CD8-positive, alpha-beta memory T cell (primary cell): ENCODE data around the gene KLF3. TPM values are rescaled to one million over a fixed set of nuclear protein-coding genes. Genes with fewer than 3 reads are reported as not detected.

ENCODE experiments used
- CTCF ChIA-PET: fragments of 350-600 bp; sonication (Branson Sonifier 250); formaldehyde crosslinking; loops from one replicate; lab custom pipeline; 2021; ENCODE audit warnings: antibody characterized with exemption; lab: Charles Lee
- POLR2A ChIA-PET: fragments of 350-600 bp; sonication (Branson Sonifier 250); formaldehyde crosslinking; loops from one replicate; lab custom pipeline; 2021; ENCODE audit warnings: antibody characterized with exemption; lab: Charles Lee
- DNase-seq, 5 donors: peaks; one replicate each; pipeline versions ENCODE4 v3.0.0 to v3.0.0-alpha.2; 2020 to 2022; ENCODE audit warnings: mixed read lengths in 1 of 5
- H3K27ac ChIP-seq: one replicate; pipeline ENCODE4 v1.7.0; 2013; ENCODE audit warnings: low read depth, mild to moderate bottlenecking, low read length, moderate library complexity
- H3K27me3 ChIP-seq: 2 replicates; pipeline ENCODE4 v1.7.0; 2013; ENCODE audit warnings: low read length, mild to moderate bottlenecking; ENCODE audit not compliant: insufficient read depth, poor library complexity, severe bottlenecking
- H3K36me3 ChIP-seq: 2 replicates; pipeline ENCODE4 v1.7.0; 2013; ENCODE audit warnings: mild to moderate bottlenecking, low read length, moderate library complexity; ENCODE audit not compliant: insufficient read depth
- H3K4me1 ChIP-seq: 2 replicates; pipeline ENCODE4 v1.7.0; 2013; ENCODE audit warnings: mild to moderate bottlenecking, low read length, moderate library complexity; ENCODE audit not compliant: insufficient read depth
- H3K4me3 ChIP-seq: 2 replicates; pipeline ENCODE4 v1.7.0; 2013; ENCODE audit warnings: mild to moderate bottlenecking, low read length
- H3K9me3 ChIP-seq: 2 replicates; pipeline ENCODE4 v1.7.0; 2013; ENCODE audit warnings: mild to moderate bottlenecking, low read length
- H3K27ac Mint-ChIP-seq, 8 donors: one replicate each; pipeline ENCODE4 v1.8.0; 2020 to 2021; ENCODE audit warnings: mixed read lengths in 8 of 8, mild to moderate bottlenecking in 6 of 8, inconsistent platforms in 3 of 8, moderate library complexity in 3 of 8
- H3K27me3 Mint-ChIP-seq, 2 donors: one replicate each; pipeline ENCODE4 v1.8.0; 2020 to 2021; ENCODE audit warnings: mixed read lengths in 2 of 2, mild to moderate bottlenecking in 1 of 2, moderate library complexity in 1 of 2
- H3K36me3 Mint-ChIP-seq, 3 donors: one replicate each; pipeline ENCODE4 v1.8.0; 2020 to 2021; ENCODE audit warnings: mixed read lengths in 3 of 3, inconsistent platforms in 1 of 3, mild to moderate bottlenecking in 1 of 3
- H3K4me1 Mint-ChIP-seq, 3 donors: one replicate each; pipeline ENCODE4 v1.8.0; 2020 to 2021; ENCODE audit warnings: mixed read lengths in 3 of 3, inconsistent platforms in 1 of 3, mild to moderate bottlenecking in 1 of 3
- H3K4me3 Mint-ChIP-seq, 7 donors: one replicate each; pipeline ENCODE4 v1.8.0; 2020 to 2021; ENCODE audit warnings: mixed read lengths in 7 of 7, mild to moderate bottlenecking in 6 of 7, moderate library complexity in 4 of 7, inconsistent platforms in 2 of 7
- H3K9me3 Mint-ChIP-seq, 5 donors: one replicate each; pipeline ENCODE4 v1.8.0; 2020 to 2022; ENCODE audit warnings: mixed read lengths in 5 of 5, mild to moderate bottlenecking in 3 of 5, moderate library complexity in 2 of 5, inconsistent platforms in 1 of 5
- polyA plus RNA-seq: library from polyadenylated mRNA; unstranded; fragments of 300-500 nt; fragmentation: Illumina TruSeq; gene quantifications from one replicate; pipeline ENCODE4 v1.2.3, GENCODE V29; 2021
- total RNA-seq, 2 experiments: library from RNA; stranded (reverse); gene quantifications; one replicate each; pipeline ENCODE4 v1.2.3, GENCODE V29; 2021

Gene KLF3
- total and polyA plus RNA-seq, 3 experiments from 2014 or later = 15.2 to 72.9 (median 17.1) TPM

- H3K27ac ChIP-seq = peak overlapping the region; percentile 79
- peak overlapping the region; percentile 84 to 100 (median 99) for H3K27ac Mint-ChIP-seq
- H3K4me3 Mint-ChIP-seq = peak overlapping the region; percentile 84 to 100 (median 96)
- peak overlapping the region; percentile 67 for H3K4me3 ChIP-seq
- peaks cover 59% of the 10 kb centered on the region for H3K4me1 ChIP-seq
- no peaks in the 10 kb centered on the region for H3K9me3 ChIP-seq
- H3K4me1 Mint-ChIP-seq = peaks cover 63 to 77% (median 71%) of the 10 kb centered on the region in 3 donors
- peaks cover 3 to 36% (median 3%) of the 10 kb centered on the region in 3 donors for H3K36me3 Mint-ChIP-seq
- ChIA-PET CTCF (interaction anchor here (0.7 to 5.9 kb wide), 6 partner anchors 9 to 486 kb away, joined by 3 to 45 read pairs (median 4); no protein-coding TSS in a partner anchor), POLR2A (interaction anchor here (0.7 to 1.7 kb wide), 6 partner anchors 9 to 347 kb away, joined by 3 to 11 read pairs (median 3); no protein-coding TSS in a partner anchor)
- no peaks in the 10 kb centered on the region for H3K27me3 ChIP-seq
- no peaks in the 10 kb centered on the region for H3K36me3 ChIP-seq
- no peaks in the 10 kb centered on the region for H3K27me3 Mint-ChIP-seq
- DNase-seq = peak in 1 of 5 donors; percentile 71
- H3K9me3 Mint-ChIP-seq = no peaks in the 10 kb centered on the region
Observed at GRCh38 chr4:38665551-38666411, 1.8 kb downstream of the KLF3 start.

GRCh38 chr4:38666766-38667084 lies 2.7 kb downstream of the KLF3 start:
- CTCF ChIA-PET = interaction anchor here (0.9 to 5.9 kb wide), 8 partner anchors 8 to 487 kb away, joined by 3 to 45 read pairs (median 6); no protein-coding TSS in a partner anchor
- Mint-ChIP-seq H3K4me3 (peak overlapping the region; percentile 84 to 100 (median 96)), H3K9me3 (no peaks in the 10 kb centered on the region), H3K27me3 (no peaks in the 10 kb centered on the region), H3K27ac (peak overlapping the region; percentile 84 to 100 (median 98)), H3K36me3 (peaks cover 2 to 43% (median 3%) of the 10 kb centered on the region in 3 donors), H3K4me1 (peaks cover 65 to 77% (median 71%) of the 10 kb centered on the region in 3 donors)
- peak overlapping the region; percentile 79 for H3K27ac ChIP-seq
- peak overlapping the region; percentile 67 for H3K4me3 ChIP-seq
- peaks cover 61% of the 10 kb centered on the region for H3K4me1 ChIP-seq
- no peaks in the 10 kb centered on the region for H3K9me3 ChIP-seq
- no peaks in the 10 kb centered on the region for H3K36me3 ChIP-seq
- H3K27me3 ChIP-seq = no peaks in the 10 kb centered on the region
- DNase-seq = no peak
- POLR2A ChIA-PET = interaction anchor here (0.6 to 1.9 kb wide), 5 partner anchors 8 to 347 kb away, joined by 3 to 9 read pairs (median 7); no protein-coding TSS in a partner anchor

GRCh38 chr4:38667085-38667893 lies 3.3 kb downstream of the KLF3 start:
- Mint-ChIP-seq H3K4me1 (peaks cover 66 to 77% (median 71%) of the 10 kb centered on the region in 3 donors), H3K27me3 (no peaks in the 10 kb centered on the region), H3K9me3 (no peaks in the 10 kb centered on the region), H3K4me3 (peak overlapping the region; percentile 84 to 100 (median 96)), H3K36me3 (peaks cover 2 to 44% (median 3%) of the 10 kb centered on the region in 3 donors), H3K27ac (peak overlapping the region; percentile 84 to 100 (median 98))
- Histone ChIP-seq H3K4me1 (peaks cover 61% of the 10 kb centered on the region), H3K27ac (peak overlapping the region; percentile 79), H3K9me3 (no peaks in the 10 kb centered on the region), H3K36me3 (no peaks in the 10 kb centered on the region), H3K4me3 (peak overlapping the region; percentile 67), H3K27me3 (no peaks in the 10 kb centered on the region)
- POLR2A ChIA-PET = interaction anchor here (0.5 to 1.9 kb wide), 6 partner anchors 13 to 350 kb away, joined by 3 to 9 read pairs (median 6); no protein-coding TSS in a partner anchor
- CTCF ChIA-PET = interaction anchor here (0.9 to 5.9 kb wide), 9 partner anchors 8 to 488 kb away, joined by 3 to 45 read pairs (median 6); no protein-coding TSS in a partner anchor
- DNase-seq = peak; percentile 47 to 90 (median 74)

DNA sequence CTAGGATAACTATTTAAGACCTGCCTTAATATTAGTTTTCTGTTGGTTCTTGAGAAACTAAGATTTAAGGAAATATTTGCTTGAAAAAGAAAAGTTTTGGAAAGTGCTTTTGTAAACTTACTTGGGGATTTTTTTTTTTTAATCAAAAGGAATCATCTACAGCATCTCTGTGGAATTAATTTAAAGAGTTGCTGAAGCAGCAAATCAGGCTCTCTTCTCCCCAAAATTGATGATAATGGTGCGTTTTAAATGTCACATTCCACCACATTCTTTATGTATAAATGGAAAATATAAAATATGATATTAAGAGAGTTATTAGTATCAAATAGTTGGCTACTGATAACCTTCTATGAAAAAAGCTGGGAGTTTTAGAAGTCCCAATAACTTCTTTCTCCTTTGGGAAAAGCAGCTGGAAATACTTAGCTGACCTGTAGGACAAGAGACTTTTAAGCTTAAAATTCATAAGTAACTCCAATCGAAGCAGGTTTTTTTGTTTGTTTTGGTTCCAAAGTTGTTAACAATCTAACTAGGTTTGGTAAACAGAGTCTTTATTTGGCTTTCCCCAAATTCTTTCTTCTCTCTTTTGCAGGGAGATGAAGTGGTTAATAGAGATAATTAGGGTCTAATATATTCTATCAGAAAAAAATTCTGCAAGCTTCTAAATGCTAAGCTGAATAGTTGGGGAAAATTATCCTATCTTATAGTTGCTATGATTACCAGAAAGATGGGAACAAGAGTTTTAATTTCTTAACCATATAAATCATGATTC lies 4.4 kb downstream of the KLF3 start:
- Mint-ChIP-seq H3K9me3 (no peaks in the 10 kb centered on the region), H3K4me3 (peak overlapping the region; percentile 10 to 67 (median 59)), H3K36me3 (peaks cover 2 to 42% (median 3%) of the 10 kb centered on the region in 3 donors), H3K27ac (peak overlapping the region; percentile 69 to 93 (median 90)), H3K27me3 (peaks cover 0 to 4% of the 10 kb centered on the region in 2 donors), H3K4me1 (peaks cover 73 to 84% (median 77%) of the 10 kb centered on the region in 3 donors)
- no peaks in the 10 kb centered on the region for H3K9me3 ChIP-seq
- H3K36me3 ChIP-seq = no peaks in the 10 kb centered on the region
- H3K4me3 ChIP-seq = no peak overlapping the region
- no peak for DNase-seq
- peak overlapping the region; percentile 79 for H3K27ac ChIP-seq
- no peaks in the 10 kb centered on the region for H3K27me3 ChIP-seq
- ChIA-PET POLR2A (interaction anchor here (0.6 to 1.9 kb wide), 3 partner anchors 14 to 158 kb away, joined by 3 to 9 read pairs (median 4); no protein-coding TSS in a partner anchor), CTCF (interaction anchor here (1.2 to 5.9 kb wide), 6 partner anchors 8 to 491 kb away, joined by 3 to 45 read pairs (median 4); no protein-coding TSS in a partner anchor)
- H3K4me1 ChIP-seq = peaks cover 65% of the 10 kb centered on the region

GRCh38 chr4:38669208-38669607 lies 5.2 kb downstream of the KLF3 start:
- DNase-seq = no peak
- no peak overlapping the region for H3K27ac ChIP-seq
- H3K4me1 ChIP-seq = peaks cover 73% of the 10 kb centered on the region
- no peaks in the 10 kb centered on the region for H3K9me3 ChIP-seq
- Mint-ChIP-seq H3K4me3 (peak overlapping the region; percentile 52 to 67 (median 59)), H3K36me3 (peaks cover 2 to 42% (median 3%) of the 10 kb centered on the region in 3 donors), H3K27ac (peak overlapping the region; percentile 69 to 93 (median 90)), H3K27me3 (peaks cover 0 to 4% of the 10 kb centered on the region in 2 donors), H3K4me1 (peaks cover 81 to 92% (median 85%) of the 10 kb centered on the region in 3 donors), H3K9me3 (no peaks in the 10 kb centered on the region)
- ChIA-PET POLR2A (interaction anchor here (0.6 to 1.5 kb wide), 2 partner anchors 15 to 159 kb away, joined by 3 to 4 read pairs; no protein-coding TSS in a partner anchor), CTCF (interaction anchor here (1.2 to 5.9 kb wide), 5 partner anchors 13 to 492 kb away, joined by 3 to 45 read pairs (median 3); no protein-coding TSS in a partner anchor)
- H3K36me3 ChIP-seq = no peaks in the 10 kb centered on the region
- H3K4me3 ChIP-seq = peak overlapping the region; percentile 34
- H3K27me3 ChIP-seq = no peaks in the 10 kb centered on the region

- POLR2A ChIA-PET = interaction anchor here (0.6 to 1.2 kb wide), 2 partner anchors 16 to 350 kb away, joined by 3 read pairs; no protein-coding TSS in a partner anchor
- Histone ChIP-seq H3K27ac (peak overlapping the region; percentile 27), H3K36me3 (no peaks in the 10 kb centered on the region), H3K4me1 (peaks cover 84% of the 10 kb centered on the region), H3K27me3 (no peaks in the 10 kb centered on the region), H3K4me3 (peak overlapping the region; percentile 32), H3K9me3 (no peaks in the 10 kb centered on the region)
- Mint-ChIP-seq H3K4me1 (peaks cover 89 to 99% (median 96%) of the 10 kb centered on the region in 3 donors), H3K4me3 (peak overlapping the region; percentile 43 to 82 (median 60)), H3K27ac (peak overlapping the region; percentile 39 to 95 (median 87)), H3K9me3 (no peaks in the 10 kb centered on the region), H3K36me3 (peaks cover 0 to 38% (median 0%) of the 10 kb centered on the region in 3 donors), H3K27me3 (peaks cover 0 to 4% of the 10 kb centered on the region in 2 donors)
- CTCF ChIA-PET = interaction anchor here (1.3 to 5.9 kb wide), 2 partner anchors 350 to 490 kb away, joined by 3 to 45 read pairs; no protein-coding TSS in a partner anchor
- DNase-seq = no peak
Observed at GRCh38 chr4:38670109-38670901, 6.3 kb downstream of the KLF3 start.
